ENCODE results near the gene AHR. TPM values are rescaled to one million over a fixed set of nuclear protein-coding genes. Genes with fewer than 3 reads are reported as not detected.

The AHR gene
- total RNA-seq, result 85.4 and 150 TPM in 2 replicates

GRCh38 chr7:17298102-17298839, at the start of gene AHR:
Gene AHR, plus strand, starts transcription at chr7:17298652. Its CDS starts 613 bp downstream, at chr7:17299265.
- peak; percentile 89 to 94 for DNase-seq (ENCODE audit: low read depth in 2 of 2)

GRCh38 chr7:17253885-17254284, 44.6 kb upstream of the AHR start:
- no peak for DNase-seq (ENCODE audit: low read depth in 2 of 2)

- no peak for DNase-seq (ENCODE audit: low read depth in 2 of 2)
These were observed 42.5 kb upstream of the AHR start for GRCh38 chr7:17255926-17256325.

- no peak for DNase-seq (ENCODE audit: low read depth in 2 of 2)
These were observed 42.1 kb upstream of the AHR start for GRCh38 chr7:17256375-17256774.

GRCh38 chr7:17266565-17266964, 31.9 kb upstream of the AHR start:
- no peak for DNase-seq (ENCODE audit: low read depth in 2 of 2)

GRCh38 chr7:17269341-17270221, 28.9 kb upstream of the AHR start:
- no peak for DNase-seq (ENCODE audit: low read depth in 2 of 2)

- DNase-seq (ENCODE audit: low read depth in 2 of 2), result peak in 1 of 2 donors; percentile 65
These were observed 23.8 kb upstream of the AHR start for GRCh38 chr7:17274551-17275245.

GRCh38 chr7:17275749-17276671, 22.4 kb upstream of the AHR start:
- DNase-seq (ENCODE audit: low read depth in 2 of 2), result peak in 1 of 2 donors; percentile 19

- no peak for DNase-seq (ENCODE audit: low read depth in 2 of 2)
These were observed 19.4 kb upstream of the AHR start for GRCh38 chr7:17279061-17279460.

- peak in 1 of 2 donors; percentile 76 for DNase-seq (ENCODE audit: low read depth in 2 of 2)
These were observed 9.3 kb upstream of the AHR start for GRCh38 chr7:17289074-17289645.

GRCh38 chr7:17292843-17293242, 5.6 kb upstream of the AHR start:
- DNase-seq (ENCODE audit: low read depth in 2 of 2), result no peak

GRCh38 chr7:17293481-17293880, 5.0 kb upstream of the AHR start:
- DNase-seq (ENCODE audit: low read depth in 2 of 2), result no peak

GRCh38 chr7:17297243-17297642, 1.2 kb upstream of the AHR start:
- DNase-seq (ENCODE audit: low read depth in 2 of 2), result no peak

- DNase-seq (ENCODE audit: low read depth in 2 of 2), result peak in 1 of 2 donors; percentile 39
These were observed 509 bp downstream of the AHR start for GRCh38 chr7:17298840-17299482.

- peak in 1 of 2 donors; percentile 47 for DNase-seq (ENCODE audit: low read depth in 2 of 2)
These were observed 1.1 kb downstream of the AHR start for GRCh38 chr7:17299483-17299991.

- no peak for DNase-seq (ENCODE audit: low read depth in 2 of 2)
These were observed 1.6 kb downstream of the AHR start for GRCh38 chr7:17300012-17300411.

GRCh38 chr7:17300437-17300836, 2.0 kb downstream of the AHR start:
- DNase-seq (ENCODE audit: low read depth in 2 of 2), result no peak

- DNase-seq (ENCODE audit: low read depth in 2 of 2), result peak in 1 of 2 donors; percentile 63
These were observed 3.3 kb downstream of the AHR start for GRCh38 chr7:17301471-17302456.
